Measurements from ENCODE around the gene PRR36. TPM values are rescaled to one million over a fixed set of nuclear protein-coding genes. Genes with fewer than 3 reads are reported as not detected.

Gene PRR36
- polyA plus RNA-seq, 4 donors = 0.22 to 0.47 TPM; not detected in 2

GRCh38 chr19:7829166-7829520 lies 45.0 kb downstream of the PRR36 start:
- WGBS, 3 donors = 6 to 10% (median 7%) methylated on average over 18 of the region's 18 CpGs
- H3K27me3 ChIP-seq (ENCODE audit: control insufficient read depth in 3 of 3, insufficient read depth in 3 of 3, low read length in 3 of 3) = peaks cover 0 to 5% (median 0%) of the 10 kb centered on the region in 3 donors
- H3K4me3 ChIP-seq (ENCODE audit: low read depth in 1 of 3, low read length in 3 of 3) = peak overlapping the region in 2 of 3 donors; percentile 24 to 34
- no peaks in the 10 kb centered on the region for H3K9me3 ChIP-seq (ENCODE audit: control insufficient read depth in 2 of 2, insufficient read depth in 1 of 2, low read depth in 1 of 2, low read length in 1 of 2)
- no peak overlapping the region for H3K27ac ChIP-seq (ENCODE audit: low read depth in 1 of 3, low read length in 2 of 3)
- FAIRE-seq = no peak
- DNase-seq = no peak
- H3K36me3 ChIP-seq (ENCODE audit: control insufficient read depth in 3 of 3, insufficient read depth in 2 of 3, low read depth in 1 of 3, low read length in 3 of 3) = peaks cover 0 to 3% (median 0%) of the 10 kb centered on the region in 3 donors
- H3K4me1 ChIP-seq (ENCODE audit: control insufficient read depth in 3 of 3, insufficient read depth in 2 of 3, low read depth in 1 of 3, low read length in 2 of 3) = peaks cover 0 to 11% (median 7%) of the 10 kb centered on the region in 3 donors

DNA sequence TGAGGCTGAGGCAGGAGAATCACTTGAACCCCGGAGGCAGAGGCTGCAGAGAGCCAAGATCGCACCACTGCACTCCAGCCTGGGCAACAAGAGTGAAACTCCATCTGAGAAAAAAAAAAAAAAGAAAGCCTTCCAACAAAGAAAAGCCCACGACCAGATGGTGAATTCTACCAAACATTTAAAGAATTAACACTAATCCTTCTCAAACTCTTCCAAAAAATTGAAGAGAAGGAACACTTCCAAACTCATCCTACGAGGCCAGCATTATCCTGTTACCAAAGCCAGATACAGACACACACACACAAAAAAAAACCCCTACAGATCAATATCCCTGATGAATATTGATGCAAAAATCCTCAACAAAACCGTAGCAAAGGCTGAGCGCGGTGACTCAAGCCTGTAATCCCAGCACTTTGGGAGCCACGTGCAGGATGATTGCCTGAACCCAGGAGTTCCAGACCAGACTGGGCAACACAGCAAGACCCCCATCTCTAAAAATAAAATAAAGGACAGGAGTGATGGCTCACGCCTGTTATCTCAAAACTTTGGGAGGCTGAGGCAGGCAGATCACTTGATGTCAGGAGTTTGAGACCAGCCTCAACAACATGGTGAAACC lies 50.4 kb downstream of the PRR36 start:
- Histone ChIP-seq H3K9me3 (ENCODE audit: control insufficient read depth in 2 of 2, insufficient read depth in 1 of 2, low read depth in 1 of 2, low read length in 1 of 2) (no peaks in the 10 kb centered on the region), H3K4me1 (ENCODE audit: control insufficient read depth in 3 of 3, insufficient read depth in 2 of 3, low read depth in 1 of 3, low read length in 2 of 3) (no peaks in the 10 kb centered on the region), H3K36me3 (ENCODE audit: control insufficient read depth in 3 of 3, insufficient read depth in 2 of 3, low read depth in 1 of 3, low read length in 3 of 3) (no peaks in the 10 kb centered on the region), H3K27me3 (ENCODE audit: control insufficient read depth in 3 of 3, insufficient read depth in 3 of 3, low read length in 3 of 3) (peaks cover 0 to 2% (median 2%) of the 10 kb centered on the region in 3 donors), H3K27ac (ENCODE audit: low read depth in 1 of 3, low read length in 2 of 3) (no peak overlapping the region), H3K4me3 (ENCODE audit: low read depth in 1 of 3, low read length in 3 of 3) (no peak overlapping the region)
- no peak for FAIRE-seq
- WGBS, 3 donors = 43 to 52% (median 50%) methylated on average over 9 of the region's 9 CpGs
- no peak for DNase-seq

DNA sequence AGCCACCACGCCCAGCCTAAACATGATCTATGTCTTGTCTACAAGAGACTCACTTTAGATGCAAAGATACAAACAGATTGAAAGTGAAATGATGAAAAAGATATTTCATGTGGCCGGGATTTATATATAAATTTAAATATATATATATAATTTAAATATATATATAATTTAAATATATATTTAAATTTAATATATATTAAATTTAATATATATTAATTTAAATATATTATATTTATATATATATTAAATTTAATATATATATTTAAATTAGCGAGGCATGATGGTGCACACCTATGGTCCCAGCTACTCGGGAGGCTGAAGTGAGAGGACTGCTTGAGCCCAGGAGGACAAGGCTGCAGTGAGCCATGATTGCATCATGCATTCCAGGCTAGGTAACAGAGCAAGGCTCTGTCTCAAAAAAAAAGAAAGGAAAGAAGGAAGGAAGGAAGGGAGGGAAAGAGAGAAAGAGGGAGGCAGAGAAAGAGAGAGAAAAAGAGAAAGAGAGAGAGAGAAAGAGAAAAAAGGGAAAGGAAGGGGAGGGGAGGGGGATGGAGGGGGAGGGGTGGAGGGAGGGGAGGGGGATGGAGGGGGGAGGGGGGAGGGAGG lies 51.2 kb downstream of the PRR36 start:
- Histone ChIP-seq H3K4me3 (ENCODE audit: low read depth in 1 of 3, low read length in 3 of 3) (no peak overlapping the region), H3K36me3 (ENCODE audit: control insufficient read depth in 3 of 3, insufficient read depth in 2 of 3, low read depth in 1 of 3, low read length in 3 of 3) (no peaks in the 10 kb centered on the region), H3K4me1 (ENCODE audit: control insufficient read depth in 3 of 3, insufficient read depth in 2 of 3, low read depth in 1 of 3, low read length in 2 of 3) (no peaks in the 10 kb centered on the region), H3K27ac (ENCODE audit: low read depth in 1 of 3, low read length in 2 of 3) (no peak overlapping the region), H3K9me3 (ENCODE audit: control insufficient read depth in 2 of 2, insufficient read depth in 1 of 2, low read depth in 1 of 2, low read length in 1 of 2) (no peaks in the 10 kb centered on the region), H3K27me3 (ENCODE audit: control insufficient read depth in 3 of 3, insufficient read depth in 3 of 3, low read length in 3 of 3) (peaks cover 0 to 2% (median 2%) of the 10 kb centered on the region in 3 donors)
- 84 to 89% (median 87%) methylated on average over 4 of the region's 4 CpGs for WGBS, 3 donors
- DNase-seq (no peak), FAIRE-seq (no peak)

DNA sequence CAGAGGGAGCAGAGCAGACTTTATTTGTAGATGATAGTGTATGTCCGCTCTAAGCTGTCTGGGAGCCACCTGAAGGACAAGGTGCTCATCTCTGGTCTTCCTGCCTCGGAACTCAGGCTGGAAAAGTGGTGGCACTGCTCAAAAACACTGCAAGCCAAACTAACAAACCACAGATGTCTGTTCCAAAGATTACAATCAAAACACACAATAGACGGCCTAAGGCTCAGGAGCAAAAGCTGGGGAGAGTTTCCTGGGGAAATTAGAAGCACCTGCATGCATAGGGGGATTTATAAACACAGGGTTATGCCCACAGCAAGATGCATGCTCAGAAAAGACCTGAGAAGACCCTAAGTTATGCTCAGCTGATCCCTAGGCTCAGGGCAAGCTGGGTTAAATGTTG lies 53.6 kb downstream of the PRR36 start:
- WGBS, 3 donors = 38 to 52% (median 46%) methylated on average over 3 of the region's 3 CpGs
- no peaks in the 10 kb centered on the region for H3K36me3 ChIP-seq (ENCODE audit: control insufficient read depth in 3 of 3, insufficient read depth in 2 of 3, low read depth in 1 of 3, low read length in 3 of 3)
- peaks cover 0 to 9% of the 10 kb centered on the region in 2 donors for H3K9me3 ChIP-seq (ENCODE audit: control insufficient read depth in 2 of 2, insufficient read depth in 1 of 2, low read depth in 1 of 2, low read length in 1 of 2)
- FAIRE-seq (no peak), DNase-seq (no peak)
- no peak overlapping the region for H3K27ac ChIP-seq (ENCODE audit: low read depth in 1 of 3, low read length in 2 of 3)
- H3K27me3 ChIP-seq (ENCODE audit: control insufficient read depth in 3 of 3, insufficient read depth in 3 of 3, low read length in 3 of 3) = peaks cover 0 to 2% (median 0%) of the 10 kb centered on the region in 3 donors
- no peaks in the 10 kb centered on the region for H3K4me1 ChIP-seq (ENCODE audit: control insufficient read depth in 3 of 3, insufficient read depth in 2 of 3, low read depth in 1 of 3, low read length in 2 of 3)
- H3K4me3 ChIP-seq (ENCODE audit: low read depth in 1 of 3, low read length in 3 of 3) = no peak overlapping the region

DNA sequence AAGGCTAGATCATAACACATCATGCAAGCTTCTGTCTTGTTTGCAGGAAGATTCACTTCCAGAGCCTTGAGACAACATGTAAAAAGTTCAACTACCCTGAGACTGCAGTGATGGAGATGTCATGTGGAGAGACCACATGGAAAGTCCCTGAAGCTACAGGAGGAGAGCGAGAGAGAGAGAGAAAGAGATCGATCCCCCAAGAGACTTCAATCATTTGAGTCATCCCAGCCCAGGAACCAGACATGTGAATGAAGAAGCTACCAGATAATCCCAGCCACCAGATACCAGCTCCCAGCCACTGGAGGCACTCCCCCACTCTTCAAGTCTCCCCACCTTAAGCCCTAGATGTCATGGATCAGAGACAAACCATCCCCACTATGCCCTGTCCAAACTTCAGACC lies 54.9 kb downstream of the PRR36 start:
- Histone ChIP-seq H3K4me1 (ENCODE audit: control insufficient read depth in 3 of 3, insufficient read depth in 2 of 3, low read depth in 1 of 3, low read length in 2 of 3) (no peaks in the 10 kb centered on the region), H3K27ac (ENCODE audit: low read depth in 1 of 3, low read length in 2 of 3) (no peak overlapping the region), H3K4me3 (ENCODE audit: low read depth in 1 of 3, low read length in 3 of 3) (no peak overlapping the region), H3K36me3 (ENCODE audit: control insufficient read depth in 3 of 3, insufficient read depth in 2 of 3, low read depth in 1 of 3, low read length in 3 of 3) (no peaks in the 10 kb centered on the region), H3K27me3 (ENCODE audit: control insufficient read depth in 3 of 3, insufficient read depth in 3 of 3, low read length in 3 of 3) (peaks cover 0 to 2% (median 0%) of the 10 kb centered on the region in 3 donors), H3K9me3 (ENCODE audit: control insufficient read depth in 2 of 2, insufficient read depth in 1 of 2, low read depth in 1 of 2, low read length in 1 of 2) (peaks cover 0 to 9% of the 10 kb centered on the region in 2 donors)
- FAIRE-seq = no peak
- 64 to 87% (median 72%) methylated on average over 2 of the region's 2 CpGs for WGBS, 3 donors
- no peak for DNase-seq

GRCh38 chr19:7818806-7819205 lies 55.4 kb downstream of the PRR36 start:
- no peak for FAIRE-seq

More at GRCh38 chr19:7818806-7819205, 55.4 kb downstream of the PRR36 start:
- 45 to 81% (median 78%) methylated on average over 2 of the region's 2 CpGs for WGBS, 3 donors
- H3K4me3 ChIP-seq (ENCODE audit: low read depth in 1 of 3, low read length in 3 of 3) = no peak overlapping the region
- H3K27ac ChIP-seq (ENCODE audit: low read depth in 1 of 3, low read length in 2 of 3) = no peak overlapping the region
- H3K27me3 ChIP-seq (ENCODE audit: control insufficient read depth in 3 of 3, insufficient read depth in 3 of 3, low read length in 3 of 3) = peaks cover 0 to 2% (median 0%) of the 10 kb centered on the region in 3 donors
- H3K9me3 ChIP-seq (ENCODE audit: control insufficient read depth in 2 of 2, insufficient read depth in 1 of 2, low read depth in 1 of 2, low read length in 1 of 2) = peaks cover 0 to 9% of the 10 kb centered on the region in 2 donors
- no peaks in the 10 kb centered on the region for H3K36me3 ChIP-seq (ENCODE audit: control insufficient read depth in 3 of 3, insufficient read depth in 2 of 3, low read depth in 1 of 3, low read length in 3 of 3)
- no peaks in the 10 kb centered on the region for H3K4me1 ChIP-seq (ENCODE audit: control insufficient read depth in 3 of 3, insufficient read depth in 2 of 3, low read depth in 1 of 3, low read length in 2 of 3)
- no peak for DNase-seq

Other genes starting within 250 kb of the PRR36 start
- 10 to 100 TPM; 24.3 to 31.8 (median 29.3) TPM for gene XAB2, start 244.8 kb downstream of the PRR36 start, polyA plus RNA-seq
- gene PET100, start 244.6 kb downstream of the PRR36 start, polyA plus RNA-seq = 100 to 1,000 TPM in 2 of 4 donors, 10 to 100 TPM in 2; 43.7 to 149 (median 104) TPM
- 1 to 10 TPM in 3 of 4 donors, under 1 TPM in 1; 0.63 to 7.3 (median 2.3) TPM for gene PCP2, start 240.7 kb downstream of the PRR36 start, polyA plus RNA-seq
- gene STXBP2, start 237.3 kb downstream of the PRR36 start, polyA plus RNA-seq = 100 to 1,000 TPM in 3 of 4 donors, 10 to 100 TPM in 1; 95.2 to 271 (median 181) TPM
- gene RETN, start 205.3 kb downstream of the PRR36 start, polyA plus RNA-seq = 10 to 100 TPM in 1 of 4 donors, 1 to 10 TPM in 1, under 1 TPM in 1, not detected in 1; 0.78 to 10.2 (median 8.1) TPM
- 1 to 10 TPM in 1 of 4 donors, under 1 TPM in 3; 0.03 to 1.4 (median 0.48) TPM for gene MCEMP1, start 197.3 kb downstream of the PRR36 start, polyA plus RNA-seq
- 100 to 1,000 TPM in 2 of 4 donors, 10 to 100 TPM in 2; 47.9 to 166 (median 95.4) TPM for gene TRAPPC5, start 193.6 kb downstream of the PRR36 start, polyA plus RNA-seq
- gene FCER2, start 172.3 kb downstream of the PRR36 start, polyA plus RNA-seq = under 1 TPM in 2 of 4 donors, not detected in 2; 0.27 to 0.90 TPM
- 1 to 10 TPM in 1 of 4 donors, under 1 TPM in 2, not detected in 1; 0.18 to 1.9 (median 0.73) TPM for gene CLEC4G, start 142.3 kb downstream of the PRR36 start, polyA plus RNA-seq
- 10 to 100 TPM in 1 of 4 donors, 1 to 10 TPM in 2, under 1 TPM in 1; 0.67 to 13.6 (median 3.3) TPM for gene CD209, start 126.9 kb downstream of the PRR36 start, polyA plus RNA-seq
- under 1 TPM in 2 of 4 donors, not detected in 2; 0.12 to 0.61 TPM for gene CLEC4M, start 111.1 kb downstream of the PRR36 start, polyA plus RNA-seq
- gene EVI5L, start 44.2 kb downstream of the PRR36 start, polyA plus RNA-seq = 1 to 10 TPM; 2.9 to 8.4 (median 5.6) TPM
- under 1 TPM; 0.27 to 0.71 (median 0.60) TPM for gene LRRC8E, start 14.1 kb upstream of the PRR36 start, polyA plus RNA-seq
- gene MAP2K7, start 29.5 kb upstream of the PRR36 start, polyA plus RNA-seq = 10 to 100 TPM; 17.3 to 27.5 (median 21.6) TPM
- 1 to 10 TPM in 1 of 4 donors, under 1 TPM in 1, not detected in 2; 0.21 to 1.4 TPM for gene TGFBR3L, start 40.4 kb upstream of the PRR36 start, polyA plus RNA-seq
- 10 to 100 TPM; 12.4 to 17.3 (median 16.4) TPM for gene SNAPC2, start 45.9 kb upstream of the PRR36 start, polyA plus RNA-seq
- gene CTXN1, start 51.7 kb upstream of the PRR36 start, polyA plus RNA-seq = 1 to 10 TPM in 1 of 4 donors, under 1 TPM in 1, not detected in 2; 0.77 to 1.1 TPM
- gene TIMM44, start 69.3 kb upstream of the PRR36 start, polyA plus RNA-seq = 10 to 100 TPM; 40.2 to 81.4 (median 68.9) TPM
- gene ELAVL1, start 131.3 kb upstream of the PRR36 start, polyA plus RNA-seq = 10 to 100 TPM; 14.6 to 51.1 (median 26.4) TPM
- 100 to 1,000 TPM; 156 to 831 (median 414) TPM for gene CCL25, start 178.4 kb upstream of the PRR36 start, polyA plus RNA-seq

Data from small intestine (tissue), 7 donors.